H1 (cell line): ENCODE data around the gene TSPAN17. TPM values are rescaled to one million over a fixed set of nuclear protein-coding genes. Genes with fewer than 3 reads are reported as not detected.

Experiments
- CTCF ChIA-PET: fragments of 300-600 bp; sonication (Branson Sonifier 250); formaldehyde crosslinking; loops from one replicate; lab custom pipeline; 2021; ENCODE audit not compliant: partially characterized antibody; lab: Charles Lee
- POLR2A ChIA-PET: fragments of 300-600 bp; sonication (Branson Sonifier 250); formaldehyde crosslinking; loops from one replicate; lab custom pipeline; 2021; ENCODE audit warnings: inconsistent platforms; ENCODE audit not compliant: partially characterized antibody; lab: Charles Lee
- DNase-seq, 2 experiments: peaks; one replicate each; pipeline versions ENCODE4 v3.0.0 to v3.0.0-alpha.2; 2010 to 2022; ENCODE audit warnings: low spot score in 2 of 2, low read depth in 1 of 2, mixed read lengths in 1 of 2
- FAIRE-seq: peaks from 2 replicates; lab custom pipeline; 2011; peaks lifted over from hg19 to GRCh38; lab: Jason Lieb, UNC
- H2AFZ ChIP-seq: 2 replicates; pipeline ENCODE4 v1.8.1; 2012; ENCODE audit warnings: low read length, inconsistent platforms
- H2AK5ac ChIP-seq: 2 replicates; pipeline ENCODE4 v1.6.1; 2013; ENCODE audit warnings: low read depth, low read length
- H2BK120ac ChIP-seq: replicated peaks from 2 replicates; pipeline ENCODE3; 2013; ENCODE audit warnings: low read depth, low read length, inconsistent platforms
- H2BK12ac ChIP-seq: 2 replicates; pipeline ENCODE4 v1.6.1; 2013; ENCODE audit warnings: low read depth, low read length
- H2BK15ac ChIP-seq: 2 replicates; pipeline ENCODE4 v1.6.1; 2013; ENCODE audit warnings: low read length
- H2BK20ac ChIP-seq: 2 replicates; pipeline ENCODE4 v1.6.1; 2013; ENCODE audit warnings: low read length
- H2BK5ac ChIP-seq: 2 replicates; pipeline ENCODE4 v1.6.1; 2013; ENCODE audit warnings: low read depth, low read length
- H3K14ac ChIP-seq: 2 replicates; pipeline ENCODE4 v1.6.1; 2013; ENCODE audit warnings: inconsistent platforms; ENCODE audit not compliant: insufficient read length
- H3K18ac ChIP-seq: 2 replicates; pipeline ENCODE4 v1.6.1; 2013; ENCODE audit warnings: low read length; ENCODE audit errors: extremely low read depth
- H3K23ac ChIP-seq: 2 replicates; pipeline ENCODE4 v1.6.1; 2013; ENCODE audit warnings: inconsistent platforms; ENCODE audit not compliant: insufficient read length
- H3K23me2 ChIP-seq: 2 replicates; pipeline ENCODE4 v1.6.1; 2013; ENCODE audit warnings: low read depth, low read length
- H3K27ac ChIP-seq: 2 replicates; pipeline ENCODE4 v1.6.1; 2011; ENCODE audit warnings: low read depth, low read length, inconsistent platforms
- H3K27me3 ChIP-seq, 4 experiments: replicated peaks in 1 of 4; 1 replicate in 1 of 4; 2 replicates in 3 of 4; pipeline versions ENCODE4 v1.6.1 to v1.8.1; 2011 to 2013; ENCODE audit warnings: low read length in 3 of 4, mild to moderate bottlenecking in 3 of 4, inconsistent platforms in 2 of 4, mixed read lengths in 2 of 4, moderate library complexity in 1 of 4; ENCODE audit not compliant: control insufficient read depth in 3 of 4, insufficient read depth in 3 of 4; ENCODE audit errors: extremely low read depth in 1 of 4
- H3K36me3 ChIP-seq, 4 experiments: 2 replicates each; pipeline versions ENCODE4 v1.6.1 to v1.8.1; 2011 to 2013; ENCODE audit warnings: mild to moderate bottlenecking in 4 of 4, low read length in 3 of 4, moderate library complexity in 2 of 4, control low read depth in 1 of 4, inconsistent platforms in 1 of 4; ENCODE audit not compliant: insufficient read depth in 4 of 4, control insufficient read depth in 2 of 4
- H3K4ac ChIP-seq: replicated peaks from 2 replicates; pipeline ENCODE3; 2013; ENCODE audit warnings: low read length, low read depth, mixed read lengths, inconsistent platforms; ENCODE audit not compliant: insufficient read length
- H3K4me1 ChIP-seq, 4 experiments: replicated peaks in 1 of 4; 1 replicate in 1 of 4; 2 replicates in 3 of 4; pipeline versions ENCODE4 v1.6.1 to v1.8.1; 2011 to 2013; ENCODE audit warnings: low read length in 3 of 4, inconsistent platforms in 2 of 4, mixed read lengths in 1 of 4; ENCODE audit not compliant: insufficient read depth in 4 of 4, control insufficient read depth in 3 of 4
- H3K4me2 ChIP-seq, 2 experiments: 2 replicates each; pipeline versions ENCODE4 v1.6.1 to v1.8.1; 2011 to 2013; ENCODE audit warnings: low read depth in 2 of 2, low read length in 2 of 2, control low read depth in 1 of 2, inconsistent platforms in 1 of 2, mild to moderate bottlenecking in 1 of 2; ENCODE audit not compliant: insufficient read depth in 1 of 2
- H3K4me3 ChIP-seq, 4 experiments: fragments of 200-600, 300-600 bp in 1 of 4; sonication (generic), shearing (Covaris generic), sonication (Bioruptor Twin) in 1 of 4; 2 replicates each; pipeline versions ENCODE4 v1.5.1 to v1.8.1; 2011 to 2016; ENCODE audit warnings: low read length in 4 of 4, low read depth in 3 of 4, control low read depth in 2 of 4, inconsistent platforms in 2 of 4, mild to moderate bottlenecking in 2 of 4, mixed read lengths in 1 of 4, moderate library complexity in 1 of 4; ENCODE audit not compliant: insufficient read depth in 2 of 4; ENCODE audit errors: extremely low read depth in 1 of 4
- H3K56ac ChIP-seq: replicated peaks from 2 replicates; pipeline ENCODE3; 2013; ENCODE audit warnings: low read depth, mild to moderate bottlenecking, mixed read lengths, low read length, inconsistent platforms; ENCODE audit not compliant: insufficient read length
- H3K79me1 ChIP-seq: 2 replicates; pipeline ENCODE4 v1.6.1; 2013; ENCODE audit warnings: low read depth, low read length, control low read depth
- H3K79me2 ChIP-seq, 2 experiments: 2 replicates each; pipeline versions ENCODE4 v1.6.1 to v1.8.1; 2012 to 2013; ENCODE audit warnings: low read length in 2 of 2, mild to moderate bottlenecking in 2 of 2, inconsistent platforms in 1 of 2; ENCODE audit not compliant: insufficient read depth in 2 of 2, control insufficient read depth in 1 of 2
- H3K9ac ChIP-seq, 4 experiments: replicated peaks in 1 of 4; 1 replicate in 1 of 4; 2 replicates in 3 of 4; pipeline versions ENCODE4 v1.6.1 to v1.8.1; 2011 to 2013; ENCODE audit warnings: low read depth in 3 of 4, low read length in 3 of 4, control low read depth in 2 of 4, mild to moderate bottlenecking in 2 of 4, moderate library complexity in 2 of 4, inconsistent platforms in 1 of 4; ENCODE audit errors: extremely low read depth in 1 of 4
- H3K9me3 ChIP-seq, 2 experiments: 2 replicates each; pipeline versions ENCODE4 v1.6.1 to v1.8.1; 2012 to 2013; ENCODE audit warnings: mild to moderate bottlenecking in 2 of 2, moderate library complexity in 2 of 2, control low read depth in 1 of 2, inconsistent platforms in 1 of 2, low read depth in 1 of 2, low read length in 1 of 2, mixed read lengths in 1 of 2; ENCODE audit not compliant: insufficient read depth in 2 of 2
- H4K20me1 ChIP-seq, 2 experiments: replicated peaks in 1 of 2; 2 replicates each; pipeline versions ENCODE3 to v1.8.1; 2011 to 2013; ENCODE audit warnings: inconsistent platforms in 2 of 2, low read length in 2 of 2, mild to moderate bottlenecking in 1 of 2; ENCODE audit not compliant: insufficient read depth in 2 of 2, control insufficient read depth in 1 of 2
- H4K5ac ChIP-seq: 2 replicates; pipeline ENCODE4 v1.6.1; 2013; ENCODE audit warnings: low read length, low read depth, mixed read lengths, inconsistent platforms; ENCODE audit not compliant: insufficient read length
- H4K8ac ChIP-seq: 2 replicates; pipeline ENCODE4 v1.8.0; 2013; ENCODE audit warnings: mild to moderate bottlenecking, moderate library complexity, low read length, inconsistent platforms; ENCODE audit not compliant: insufficient read depth; ENCODE audit errors: extremely low read depth
- H4K91ac ChIP-seq: replicated peaks from 2 replicates; pipeline ENCODE3; 2013; ENCODE audit warnings: low read length, mixed read lengths, inconsistent platforms; ENCODE audit not compliant: insufficient read length
- ASH2L ChIP-seq: fragments of 200-600, 300-600 bp; sonication (generic); IDR thresholded peaks from one replicate; pipeline ENCODE4 v1.7.1; 2017; ENCODE audit warnings: low read length
- CHD1 ChIP-seq: IDR thresholded peaks from 2 replicates; pipeline ENCODE4 v1.6.1; 2012; ENCODE audit warnings: low read depth, low read length, improper control_type of control experiment
- HDAC2 ChIP-seq, 2 experiments: fragments of 300-600 bp in 1 of 2; sonication (generic) in 1 of 2; IDR thresholded peaks; 2 replicates each; pipeline ENCODE4 v1.6.1; 2011 to 2012; ENCODE audit warnings: low read depth in 2 of 2, low read length in 2 of 2, mild to moderate bottlenecking in 2 of 2, moderate library complexity in 2 of 2, borderline replicate concordance in 1 of 2, inconsistent platforms in 1 of 2
- JUN ChIP-seq: IDR thresholded peaks from 2 replicates; pipeline ENCODE4 v1.6.1; 2011; ENCODE audit warnings: low read depth, mild to moderate bottlenecking, improper control_type of control experiment, low read length
- KDM5A ChIP-seq: fragments of 200-600 bp; IDR thresholded peaks from 2 replicates; pipeline ENCODE4 v1.7.1; 2012; ENCODE audit warnings: mild to moderate bottlenecking, low read length, inconsistent platforms, mixed read lengths
- SIRT6 ChIP-seq: IDR thresholded peaks from one replicate; pipeline ENCODE4 v1.7.1; 2012; ENCODE audit warnings: low read length, inconsistent platforms
- SIX5 ChIP-seq: IDR thresholded peaks from 2 replicates; pipeline ENCODE4 v1.6.1; 2011; ENCODE audit warnings: mild to moderate bottlenecking, low read depth, low read length
- SP1 ChIP-seq: IDR thresholded peaks from 2 replicates; pipeline ENCODE4 v1.6.1; 2011; ENCODE audit warnings: low read depth, low read length
- TAF7 ChIP-seq: optimal IDR thresholded peaks from 2 replicates; pipeline ENCODE3; 2011; ENCODE audit warnings: low read depth, mild to moderate bottlenecking, inconsistent platforms, low read length, moderate library complexity, borderline replicate concordance
- WGBS, 2 experiments: shearing (Covaris generic) in 1 of 2; methylation state at CpG; one replicate each; pipeline versions ENCODE4 v1.1.6 to v1.1.7; 2013 to 2015; ENCODE audit warnings: low lambda C conversion rate in 2 of 2, mixed read lengths in 2 of 2, inconsistent platforms in 1 of 2, low coverage in 1 of 2, missing lambda C conversion rate in 1 of 2; ENCODE audit not compliant: insufficient replicate concordance in 2 of 2, insufficient coverage in 1 of 2, insufficient read length in 1 of 2; ENCODE audit errors: extremely low coverage in 1 of 2, missing lambda C conversion rate in 1 of 2; 5-methylcytosine and 5-hydroxymethylcytosine counted together
- polyA plus RNA-seq, 7 experiments: library from polyadenylated mRNA; depleted of rRNA in 3 of 7; stranded (reverse) in 5 of 7; unstranded in 2 of 7; fragments of >200 nt in 5 of 7; fragments of 200-250 nt in 2 of 7; gene quantifications; 1 replicate in 5 of 7; 2 replicates in 1 of 7; 4 replicates in 1 of 7; pipeline versions ENCODE4 v1.2.1 to v1.2.3, GENCODE V29; 2011 to 2013; ENCODE audit warnings: missing spikeins in 2 of 7, mixed read lengths in 2 of 7
- total RNA-seq: library from RNA; stranded (reverse); fragmentation: NEBNext Ultra II Directional; extraction: Animal tissue kit (Norgen Biotek cat#: 25700); gene quantifications from 2 replicates; pipeline ENCODE4 v1.2.1, GENCODE V29; 2021
- TF ChIP-seq, protein P1 (sequence below): IDR thresholded peaks from 2 replicates; pipeline ENCODE4 v1.6.1; 2011; ENCODE audit warnings: low read depth, mild to moderate bottlenecking, low read length; ENCODE audit not compliant: insufficient read depth
- TF ChIP-seq, protein P2 (sequence below): IDR thresholded peaks from 2 replicates; pipeline ENCODE4 v1.6.1; 2012; ENCODE audit warnings: inconsistent platforms

TSPAN17 gene
- total and polyA plus RNA-seq, 2 of the 8 experiments (the other 6 are each of a cell fraction or from before 2014, with no cell fraction given) = 41.5 to 53.7 TPM

DNA sequence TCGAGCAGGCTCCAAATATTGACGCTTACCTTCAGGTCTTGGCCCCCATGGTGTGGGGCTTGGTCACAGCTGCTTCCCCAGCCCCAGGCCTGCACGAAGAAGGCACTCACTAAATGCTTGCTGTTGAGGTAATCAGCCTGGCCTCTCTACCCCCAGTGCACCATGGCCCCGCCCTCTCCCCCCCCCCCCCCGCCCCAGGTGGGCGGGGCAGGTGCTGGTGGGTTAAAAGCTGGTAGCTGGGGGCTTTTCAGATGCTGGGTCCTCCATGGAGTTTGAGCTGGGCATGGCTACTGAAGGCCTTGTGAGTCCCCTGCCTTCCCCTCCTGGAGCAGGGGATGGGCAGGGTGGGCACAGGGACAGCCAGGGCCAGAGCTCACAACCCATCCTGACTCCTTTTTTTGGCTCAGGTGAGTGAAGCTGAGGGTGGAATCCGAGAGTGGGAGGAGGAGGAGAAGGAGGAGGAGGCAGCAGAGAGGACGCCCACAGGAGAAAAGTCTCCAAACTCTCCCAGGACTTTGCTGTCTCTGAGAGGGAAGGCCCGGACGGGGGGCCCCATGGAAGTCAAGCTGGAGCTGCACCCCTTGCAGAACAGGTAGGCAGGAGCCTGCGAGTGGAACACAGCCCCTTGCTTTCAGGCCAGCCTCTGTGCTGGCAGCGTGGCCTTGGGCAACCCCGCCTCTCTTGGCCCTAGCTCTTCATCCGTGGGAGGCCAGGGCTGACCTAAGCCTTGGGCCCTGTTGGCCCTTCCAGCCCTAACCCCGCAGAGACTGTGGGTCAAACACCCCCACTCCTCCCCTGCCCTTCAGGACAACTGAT, 4.4 kb upstream of the TSPAN17 start:
- H4K20me1 ChIP-seq = no peaks in the 10 kb centered on the region
- WGBS, 2 experiments = 76% methylated on average over 10 of the region's 15 CpGs; no CpG with 5 or more reads in 1 of the 2 experiments
- H3K4me3 ChIP-seq = no peak overlapping the region
- no peak overlapping the region for H3K18ac ChIP-seq
- DNase-seq (no peak), FAIRE-seq (no peak)
- H2BK12ac ChIP-seq = no peak overlapping the region; the same call in 1 of the 2 replicates
- peak overlapping the region; percentile 84 for H4K91ac ChIP-seq
- H3K4me1 ChIP-seq = peaks cover 0 to 27% (median 16%) of the 10 kb centered on the region in 4 experiments; a peak in 6 of 7 replicates
- H2BK15ac ChIP-seq = no peak overlapping the region
- H3K23me2 ChIP-seq = peaks cover 5% of the 10 kb centered on the region; the same call in 1 of the 2 replicates
- no peaks in the 10 kb centered on the region for H3K79me2 ChIP-seq
- H2BK120ac ChIP-seq = no peak overlapping the region
- H3K56ac ChIP-seq = no peak overlapping the region
- no peaks in the 10 kb centered on the region for H3K9me3 ChIP-seq
- peak overlapping the region; percentile 10 for H4K8ac ChIP-seq
- H3K4ac ChIP-seq = no peak overlapping the region
- ChIA-PET CTCF (interaction anchor here (0.9 to 4.4 kb wide), 3 partner anchors 12 to 18 kb away, joined by 4 to 14 read pairs (median 4); partner anchors contain the start of genes EIF4E1B and SNCB), POLR2A (interaction anchor here (0.7 to 1.3 kb wide), 4 partner anchors 8 to 104 kb away, joined by 3 to 4 read pairs (median 3); no protein-coding TSS in a partner anchor)
- H3K14ac ChIP-seq = no peak overlapping the region
- H2BK5ac ChIP-seq = 0 out of 2 replicates have a peak overlapping the region, but pooled peaks have one; percentile 24
- no peaks in the 10 kb centered on the region for H3K27me3 ChIP-seq
- peak overlapping the region; percentile 32 to 45; a peak in 2 of 4 replicates for H3K4me2 ChIP-seq
- no peaks in the 10 kb centered on the region for H3K79me1 ChIP-seq
- H3K23ac ChIP-seq = no peak overlapping the region
- no peak overlapping the region for H2BK20ac ChIP-seq
- H3K36me3 ChIP-seq = no peaks in the 10 kb centered on the region
- no peak overlapping the region for H4K5ac ChIP-seq
- peak overlapping the region; percentile 17 for H2AK5ac ChIP-seq
- H2AFZ ChIP-seq = no peak overlapping the region; the same call in 1 of the 2 replicates
- H3K27ac ChIP-seq = no peak overlapping the region
- no peak overlapping the region; a peak in 1 of 7 replicates for H3K9ac ChIP-seq
- TF ChIP-seq KDM5A (no peak), TAF7 (no peak), CHD1 (no peak), SIRT6 (no peak), HDAC2 (IDR thresholded peaks at IDR 0.05; ENCODE audit: borderline replicate concordance in 1 of 2, low read depth in 2 of 2, low read length in 2 of 2) (no peak), SIX5 (no peak), ASH2L (no peak), JUN (no peak), SP1 (no peak)
- TF ChIP-seq, protein P1, sequence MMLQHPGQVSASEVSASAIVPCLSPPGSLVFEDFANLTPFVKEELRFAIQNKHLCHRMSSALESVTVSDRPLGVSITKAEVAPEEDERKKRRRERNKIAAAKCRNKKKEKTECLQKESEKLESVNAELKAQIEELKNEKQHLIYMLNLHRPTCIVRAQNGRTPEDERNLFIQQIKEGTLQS = no peak
- TF ChIP-seq, protein P2, sequence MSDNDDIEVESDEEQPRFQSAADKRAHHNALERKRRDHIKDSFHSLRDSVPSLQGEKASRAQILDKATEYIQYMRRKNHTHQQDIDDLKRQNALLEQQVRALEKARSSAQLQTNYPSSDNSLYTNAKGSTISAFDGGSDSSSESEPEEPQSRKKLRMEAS = no peak
